GM19467 (cell line): ENCODE data around the gene HIBADH.
"Not testable (repeated sequence)": the region's sequence is repeated elsewhere in the genome, so short reads cannot be mapped to it uniquely, and the experiment has no call there.

ENCODE experiments used
- ATAC-seq: cut with Tn5 transposase; IDR thresholded peaks from one replicate; pipeline ENCODE4 v1.9.1; 2021; ENCODE audit warnings: mild to moderate bottlenecking, moderate library complexity; ENCODE audit not compliant: unreplicated experiment

HIBADH gene

DNA sequence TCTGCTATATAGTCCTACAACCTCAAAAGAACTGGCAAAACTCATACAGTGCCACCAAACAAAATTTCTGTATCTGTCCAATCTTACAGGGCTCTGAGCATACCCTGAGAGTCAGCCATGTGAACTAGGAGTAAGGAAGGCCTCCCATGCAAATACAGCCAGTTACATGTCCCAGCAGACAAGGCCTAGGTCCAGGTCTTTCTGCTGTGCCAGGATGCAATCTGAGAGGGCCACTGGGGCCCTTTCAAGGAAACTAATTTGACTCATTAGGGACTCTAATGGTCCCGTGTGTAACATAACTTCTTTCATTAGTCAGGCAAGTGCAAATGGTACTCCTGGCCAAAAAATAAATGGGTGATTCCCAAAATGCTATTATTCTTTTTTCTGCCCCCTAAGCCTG, 17.9 kb upstream of the HIBADH start:
- no peak for ATAC-seq

DNA sequence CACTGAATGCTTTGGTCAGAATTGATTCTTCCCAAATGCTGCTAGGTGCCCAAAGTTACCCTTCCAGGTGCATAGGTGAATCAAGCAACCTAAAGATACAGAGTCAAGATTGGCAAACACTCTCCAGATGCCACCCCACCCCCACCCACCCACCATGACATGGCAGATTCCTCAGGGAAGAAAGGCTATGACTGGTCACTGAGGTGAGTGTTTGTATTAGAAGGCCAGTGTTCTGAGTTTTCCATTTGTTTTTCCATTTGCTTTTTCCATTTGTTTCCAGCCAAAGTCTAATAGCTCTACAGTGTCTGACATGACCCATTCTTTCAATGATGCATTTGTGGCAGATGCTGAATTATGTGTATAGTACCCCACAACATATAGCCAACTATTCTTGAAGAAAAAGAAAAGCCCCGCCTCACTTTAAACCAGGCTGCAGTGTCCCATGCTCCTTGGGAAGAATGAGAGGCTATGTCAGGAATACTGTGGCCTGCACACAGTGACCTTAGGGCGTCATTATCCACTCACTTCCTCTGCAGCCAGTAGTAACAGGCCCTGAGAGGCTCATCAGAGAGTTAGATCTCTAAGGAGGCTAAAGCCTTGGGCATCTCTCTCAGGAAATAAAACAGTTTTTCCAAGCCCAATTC, 16.1 kb upstream of the HIBADH start:
- ATAC-seq, result no peak

DNA sequence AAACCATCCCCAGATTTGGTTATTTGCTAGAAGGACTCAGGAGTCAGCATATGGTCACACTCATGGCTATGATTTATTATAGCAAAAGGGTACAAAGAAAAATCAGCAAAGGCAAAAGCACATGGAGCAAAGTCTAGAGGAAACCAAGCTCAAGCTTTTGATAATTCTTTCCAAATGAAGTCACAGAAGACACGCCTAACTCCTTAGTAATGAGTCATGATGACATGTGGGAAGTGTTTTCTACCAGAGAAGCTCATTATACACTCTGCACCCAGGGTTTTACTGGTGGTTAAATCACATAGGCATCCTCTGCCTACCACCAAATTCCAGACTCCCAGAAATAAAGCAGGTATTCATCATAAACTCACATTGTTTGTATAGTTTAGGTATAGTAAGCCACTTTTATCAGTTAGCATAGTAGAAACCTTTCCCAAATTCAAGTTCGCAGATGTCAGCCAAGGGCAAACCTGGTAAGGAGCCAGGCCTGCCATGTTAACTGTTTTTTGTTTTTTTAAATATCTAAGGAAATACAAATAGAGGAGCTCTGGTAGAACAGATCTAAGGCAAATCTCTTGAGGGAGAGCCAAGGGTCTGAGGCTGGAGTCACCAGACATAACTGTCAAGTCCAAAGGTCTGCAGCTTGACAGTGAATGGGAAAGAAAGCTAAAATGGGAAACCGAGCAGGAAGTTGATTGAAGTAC, 15.4 kb upstream of the HIBADH start:
- ATAC-seq, result no peak

- ATAC-seq, result not testable (repeated sequence)
Measured at GRCh38 chr7:27674126-27674525, 11.4 kb upstream of the HIBADH start.

DNA sequence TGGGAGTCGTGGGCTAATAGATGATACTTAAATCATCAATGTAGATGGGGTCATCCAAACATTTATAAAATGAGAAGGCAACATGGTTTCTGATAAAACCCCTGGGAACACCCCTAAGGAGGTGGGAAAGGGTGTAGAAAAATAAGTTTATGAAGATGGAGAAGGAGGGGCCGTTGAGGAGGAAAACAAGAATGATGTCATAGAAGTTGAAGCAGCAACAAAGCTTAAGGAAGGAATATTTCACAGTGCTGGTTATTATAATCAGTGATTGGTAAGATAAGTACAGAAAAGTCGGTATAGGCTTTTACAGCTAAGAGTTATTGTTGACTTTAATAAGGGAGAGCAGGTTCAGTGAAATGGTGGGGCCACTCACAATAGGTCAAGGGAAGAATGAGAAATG, 9.0 kb upstream of the HIBADH start:
- ATAC-seq, result no peak

DNA sequence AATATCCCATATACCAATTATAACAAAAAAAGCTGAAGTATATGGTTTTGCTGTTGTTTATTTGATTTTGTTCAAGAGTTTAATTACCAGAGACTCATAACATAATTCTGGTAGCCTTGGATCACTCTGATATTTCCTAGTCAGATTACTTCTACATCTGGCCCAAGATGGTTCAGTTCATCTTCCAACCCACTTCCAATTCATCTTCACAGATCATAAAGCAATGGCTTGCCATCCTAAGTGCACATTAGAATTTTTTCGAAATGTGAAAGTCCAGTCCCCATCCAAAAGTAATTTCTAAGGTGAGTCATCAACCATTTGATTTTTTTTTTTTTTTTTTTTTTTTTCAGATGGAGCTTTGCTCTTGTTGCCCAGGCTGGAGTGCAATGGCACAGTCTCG, 8.0 kb upstream of the HIBADH start:
- ATAC-seq, result no peak

- ATAC-seq, result no peak
Measured at GRCh38 chr7:27670177-27670576, 7.5 kb upstream of the HIBADH start.

- ATAC-seq, result no peak
Measured at GRCh38 chr7:27665531-27665930, 2.8 kb upstream of the HIBADH start.

GRCh38 chr7:27663989-27664331, 1.3 kb upstream of the HIBADH start:
- ATAC-seq, result no peak

GRCh38 chr7:27661811-27662489, 733 bp downstream of the HIBADH start:
- ATAC-seq, result no peak

DNA sequence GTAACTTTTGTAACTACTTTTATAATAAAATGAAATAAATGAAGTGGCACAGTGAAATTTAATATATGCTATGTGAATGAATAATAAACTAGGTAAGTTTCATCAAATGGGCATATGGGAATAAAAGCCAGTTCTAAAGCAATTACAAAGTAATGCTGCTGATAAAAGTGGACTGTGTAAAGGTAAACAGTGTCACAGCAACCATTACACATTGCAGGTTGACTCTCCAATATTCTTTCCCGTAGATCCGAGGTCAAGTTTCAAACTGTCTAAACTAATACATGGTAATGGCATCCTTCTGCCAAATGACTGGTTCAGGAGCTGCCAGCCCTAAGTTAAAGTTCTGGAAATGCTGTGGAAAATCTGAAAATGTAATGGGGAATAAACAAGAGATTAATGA, 6.0 kb downstream of the HIBADH start:
- ATAC-seq, result no peak

GRCh38 chr7:27655184-27655583, 7.5 kb downstream of the HIBADH start:
- ATAC-seq, result no peak

DNA sequence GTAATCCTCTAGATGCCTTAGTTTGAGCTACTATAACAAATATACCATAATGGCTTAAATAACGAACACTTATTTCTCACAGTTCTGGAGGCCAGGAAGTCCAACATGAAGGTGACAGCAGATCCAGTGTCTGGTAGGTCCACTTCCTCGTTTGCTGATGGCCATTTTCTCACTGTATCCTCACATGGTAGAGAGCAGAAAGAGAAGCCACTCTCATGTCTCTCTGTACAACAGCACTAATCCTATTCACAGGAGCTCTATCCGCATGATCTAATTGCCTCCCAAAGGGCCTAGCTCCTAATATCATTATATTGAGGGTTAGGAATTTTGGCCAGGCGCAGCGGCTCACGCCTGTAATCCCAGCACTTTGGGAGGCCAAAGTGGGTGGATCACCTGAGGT, 10.2 kb downstream of the HIBADH start:
- no peak for ATAC-seq

DNA sequence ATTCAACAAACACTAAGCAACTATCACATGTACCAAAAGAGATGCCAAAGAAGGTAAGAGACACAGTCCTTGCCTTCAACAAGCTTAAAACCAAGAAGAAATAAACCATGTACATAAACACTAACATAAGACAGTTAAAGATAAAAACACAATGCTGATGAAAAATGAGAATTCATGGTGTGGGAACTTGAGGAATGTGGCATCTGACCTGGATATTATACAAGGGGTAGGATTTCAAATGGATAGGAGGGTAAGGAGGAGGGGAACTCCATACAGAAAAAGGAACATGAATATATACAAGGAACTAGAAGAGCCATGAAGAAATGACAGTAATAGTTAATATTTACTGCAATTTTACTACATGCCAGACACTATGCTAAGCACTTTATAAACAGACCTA, 11.0 kb downstream of the HIBADH start:
- no peak for ATAC-seq

DNA sequence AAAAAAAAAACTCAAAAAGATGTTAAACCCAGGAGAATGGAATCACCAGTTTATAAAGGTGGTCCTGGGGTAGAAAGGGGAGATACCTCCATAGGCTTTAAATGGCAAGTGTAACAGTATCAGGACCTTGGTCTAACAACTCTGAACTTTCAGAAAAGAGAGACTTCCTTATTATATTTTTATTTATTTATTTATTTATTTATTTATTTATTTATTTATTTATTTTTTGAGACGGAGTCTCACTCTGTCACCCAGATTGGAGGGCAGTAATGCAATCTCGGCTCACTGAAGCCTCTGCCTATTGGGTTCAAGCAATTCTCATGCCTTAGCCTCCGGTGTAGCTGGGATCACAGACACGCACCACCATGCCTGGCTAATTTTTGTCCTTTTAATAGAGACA, 12.4 kb downstream of the HIBADH start:
- no peak for ATAC-seq

DNA sequence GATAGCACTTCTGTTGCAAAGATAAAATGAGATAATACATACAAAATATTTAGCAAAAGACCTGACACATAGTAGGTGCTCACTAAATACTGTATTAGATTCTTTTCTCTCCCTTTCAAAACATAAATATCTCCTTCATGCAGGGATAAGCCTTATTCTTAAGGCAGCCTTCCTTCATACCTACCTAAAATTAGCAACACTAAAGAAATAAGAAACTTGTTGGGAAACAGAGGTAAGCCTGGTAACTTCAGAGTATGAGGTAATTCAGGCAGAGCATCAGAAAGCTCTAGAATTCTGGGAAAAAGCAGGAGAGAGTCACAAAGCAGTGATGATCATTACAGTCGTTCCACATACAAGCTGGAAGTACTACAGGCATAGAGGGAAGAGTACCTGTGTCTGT, 15.2 kb downstream of the HIBADH start:
- ATAC-seq, result no peak

- ATAC-seq, result no peak
Measured at GRCh38 chr7:27647046-27647445, 15.6 kb downstream of the HIBADH start.

GRCh38 chr7:27642271-27642670, 20.4 kb downstream of the HIBADH start:
- ATAC-seq, result no peak

- peak; percentile 77 for ATAC-seq
Measured at GRCh38 chr7:27641581-27642230, 21.0 kb downstream of the HIBADH start.

DNA sequence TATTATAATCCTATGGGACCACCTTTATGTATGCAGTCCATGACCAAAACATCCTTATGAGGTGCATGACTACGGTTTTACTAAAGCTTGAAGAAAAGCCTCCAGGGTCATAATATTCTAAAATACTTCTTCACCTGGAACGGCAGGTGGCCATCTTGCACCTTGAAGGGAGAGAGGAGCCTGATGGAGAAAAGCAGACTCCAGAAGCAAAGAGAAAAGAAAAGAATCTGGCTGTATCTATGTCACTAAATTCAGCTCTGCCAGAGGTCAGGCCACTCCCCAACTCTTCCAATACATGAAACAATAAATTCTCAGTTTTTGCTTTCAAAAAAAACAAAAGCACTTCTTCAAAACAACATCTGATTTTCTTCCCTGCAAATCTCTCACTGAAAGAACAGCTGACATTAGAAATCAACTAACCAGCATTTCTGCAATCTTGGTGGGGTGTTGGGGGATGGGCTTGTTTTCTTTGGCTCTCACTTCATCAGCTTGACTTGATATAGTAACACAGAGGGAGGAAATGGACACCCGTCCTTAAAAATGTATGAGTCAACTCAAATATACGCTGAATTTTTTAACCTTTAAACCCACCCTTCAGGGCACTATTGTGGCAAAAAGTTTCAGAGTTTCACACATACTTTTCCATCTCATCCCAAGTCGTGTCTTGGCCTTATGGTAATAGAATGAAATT, 21.7 kb downstream of the HIBADH start:
- ATAC-seq, result no peak

DNA sequence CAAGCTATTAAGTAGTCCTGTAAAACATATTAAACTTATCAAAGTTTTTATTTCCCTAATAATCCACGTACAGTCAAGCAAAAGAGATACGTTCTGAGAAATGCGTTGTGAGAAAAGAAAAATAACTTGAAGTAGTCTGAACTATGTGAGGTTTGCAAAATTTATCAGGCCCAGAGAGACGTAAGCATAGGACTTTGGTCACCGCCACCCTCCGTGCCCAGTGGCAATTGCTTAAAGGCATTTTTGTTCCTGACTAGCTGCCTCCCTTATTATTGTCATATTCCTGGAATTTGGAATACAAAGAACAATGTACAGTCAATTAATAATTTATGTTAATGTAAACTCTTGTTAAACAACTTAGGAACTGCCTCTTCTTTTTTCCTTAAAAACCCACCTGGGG, 22.8 kb downstream of the HIBADH start:
- no peak for ATAC-seq
